ENCODE measurements around the gene OTUD1.
A peak's percentile ranks its signal among the peaks of the same experiment; 100 is the strongest.
"Not testable (repeated sequence)": the region's sequence is repeated elsewhere in the genome, so short reads cannot be mapped to it uniquely, and the experiment has no call there.

The OTUD1 gene

GRCh38 chr10:23438547-23439451 is at the start of gene OTUD1:
Gene OTUD1 (plus strand): TSS chr10:23439075. CDS start chr10:23439458, 383 bp downstream.
- peak; percentile 87 to 94 for DNase-seq (ENCODE audit: low read depth in 2 of 2)

- DNase-seq (ENCODE audit: low read depth in 2 of 2): not testable (repeated sequence)
These were observed 48.5 kb upstream of the OTUD1 start for GRCh38 chr10:23390408-23390807.

GRCh38 chr10:23390809-23391208 is 48.1 kb upstream of the OTUD1 start:
- no peak for DNase-seq (ENCODE audit: low read depth in 2 of 2)

GRCh38 chr10:23391821-23392220 is 47.1 kb upstream of the OTUD1 start:
- no peak for DNase-seq (ENCODE audit: low read depth in 2 of 2)

- no peak for DNase-seq (ENCODE audit: low read depth in 2 of 2)
These were observed 43.9 kb upstream of the OTUD1 start for GRCh38 chr10:23395017-23395416.

- no peak for DNase-seq (ENCODE audit: low read depth in 2 of 2)
These were observed 42.2 kb upstream of the OTUD1 start for GRCh38 chr10:23396695-23397094.

GRCh38 chr10:23399701-23400144 is 39.2 kb upstream of the OTUD1 start:
- DNase-seq (ENCODE audit: low read depth in 2 of 2): no peak

GRCh38 chr10:23402856-23403255 is 36.0 kb upstream of the OTUD1 start:
- DNase-seq (ENCODE audit: low read depth in 2 of 2): no peak

- no peak for DNase-seq (ENCODE audit: low read depth in 2 of 2)
These were observed 35.6 kb upstream of the OTUD1 start for GRCh38 chr10:23403278-23403677.

- no peak for DNase-seq (ENCODE audit: low read depth in 2 of 2)
These were observed 35.2 kb upstream of the OTUD1 start for GRCh38 chr10:23403719-23404118.

GRCh38 chr10:23404461-23404980 is 34.4 kb upstream of the OTUD1 start:
- no peak for DNase-seq (ENCODE audit: low read depth in 2 of 2)

GRCh38 chr10:23405540-23405939 is 33.3 kb upstream of the OTUD1 start:
- no peak for DNase-seq (ENCODE audit: low read depth in 2 of 2)

GRCh38 chr10:23406409-23406808 is 32.5 kb upstream of the OTUD1 start:
- no peak for DNase-seq (ENCODE audit: low read depth in 2 of 2)

- DNase-seq (ENCODE audit: low read depth in 2 of 2): no peak
These were observed 30.4 kb upstream of the OTUD1 start for GRCh38 chr10:23408330-23408976.

- no peak for DNase-seq (ENCODE audit: low read depth in 2 of 2)
These were observed 26.7 kb upstream of the OTUD1 start for GRCh38 chr10:23412223-23412622.

GRCh38 chr10:23413629-23414089 is 25.2 kb upstream of the OTUD1 start:
- no peak for DNase-seq (ENCODE audit: low read depth in 2 of 2)

- no peak for DNase-seq (ENCODE audit: low read depth in 2 of 2)
These were observed 24.2 kb upstream of the OTUD1 start for GRCh38 chr10:23414658-23415057.

GRCh38 chr10:23417254-23417653 is 21.6 kb upstream of the OTUD1 start:
- no peak for DNase-seq (ENCODE audit: low read depth in 2 of 2)

GRCh38 chr10:23418051-23418681 is 20.7 kb upstream of the OTUD1 start:
- DNase-seq (ENCODE audit: low read depth in 2 of 2): no peak

- DNase-seq (ENCODE audit: low read depth in 2 of 2): no peak
These were observed 19.7 kb upstream of the OTUD1 start for GRCh38 chr10:23419201-23419600.

- DNase-seq (ENCODE audit: low read depth in 2 of 2): no peak
These were observed 19.1 kb upstream of the OTUD1 start for GRCh38 chr10:23419655-23420329.

- DNase-seq (ENCODE audit: low read depth in 2 of 2): no peak
These were observed 17.5 kb upstream of the OTUD1 start for GRCh38 chr10:23421397-23421796.

Measured in stimulated activated CD4-positive, alpha-beta T cell treated with anti-CD3 and anti-CD28 coated beads, Interleukin-1b, Interleukin-23, amount 100 ng/mL, for 1 hour (primary cell).